ENCODE measurements around the gene SDF4. TPM values are rescaled to one million over a fixed set of nuclear protein-coding genes. Genes with fewer than 3 reads are reported as not detected.
"Not testable (repeated sequence)": the region's sequence is repeated elsewhere in the genome, so short reads cannot be mapped to it uniquely, and the experiment has no call there.

The SDF4 gene
- total and polyA plus RNA-seq, 7 experiments from 2014 or later: 74.8 to 124 (median 107) TPM

DNA sequence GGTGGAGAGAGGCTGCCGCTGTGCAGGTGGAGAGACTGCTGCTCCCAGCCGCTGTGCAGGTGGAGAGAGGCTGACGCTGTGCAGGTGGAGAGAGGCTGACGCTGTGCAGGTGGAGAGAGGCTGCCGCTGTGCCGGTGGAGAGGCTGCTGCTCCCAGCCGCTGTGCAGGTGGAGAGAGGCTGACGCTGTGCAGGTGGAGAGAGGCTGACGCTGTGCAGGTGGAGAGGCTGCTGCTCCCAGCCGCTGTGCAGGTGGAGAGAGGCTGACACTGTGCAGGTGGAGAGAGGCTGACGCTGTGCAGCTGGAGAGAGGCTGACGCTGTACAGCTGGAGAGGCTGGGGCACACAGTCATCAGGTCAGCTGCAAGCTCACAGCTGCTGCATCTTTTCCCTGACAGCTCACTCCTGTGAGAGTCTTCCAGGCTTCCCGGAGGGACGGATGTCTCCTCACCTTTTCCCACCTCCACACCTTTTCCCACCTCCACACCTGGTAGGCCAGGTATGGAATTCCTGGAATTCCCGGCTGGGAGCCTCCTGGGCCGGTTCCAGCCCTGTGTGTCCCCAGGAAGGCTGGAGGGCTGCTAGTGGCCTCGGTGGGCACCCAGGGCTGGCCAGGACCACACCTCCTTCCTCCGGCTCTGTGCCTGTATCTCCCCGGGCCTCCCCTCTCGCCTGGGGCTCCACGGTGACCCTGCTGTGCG lies 55.6 kb downstream of the SDF4 start:
- H3K4me3 ChIP-seq (ENCODE audit: low read length); DNase-seq; H3K9me3 ChIP-seq (ENCODE audit: control insufficient read depth in 2 of 3, low read length in 3 of 3); intact Hi-C loops (cut with micrococcal nuclease); CTCF ChIA-PET; H3K36me3 Mint-ChIP-seq; H3K9me3 Mint-ChIP-seq; H3K27me3 ChIP-seq (ENCODE audit: control insufficient read depth in 2 of 2, insufficient read depth in 2 of 2, low read length in 2 of 2); ATAC-seq; H3K27ac ChIP-seq (ENCODE audit: low read depth, low read length); H3K36me3 ChIP-seq (ENCODE audit: control insufficient read depth in 2 of 3, insufficient read depth in 3 of 3, low read length in 3 of 3); POLR2A ChIA-PET: not testable (repeated sequence)
- H3K27me3 Mint-ChIP-seq: peaks cover 0 to 19% (median 4%) of the 10 kb centered on the region in 5 donors
- peak overlapping the region in 1 of 9 donors; percentile 37 for H3K27ac Mint-ChIP-seq
- peaks cover 3 to 21% (median 5%) of the 10 kb centered on the region in 7 donors for H3K4me1 Mint-ChIP-seq
- H3K4me1 ChIP-seq (ENCODE audit: control insufficient read depth in 2 of 2, insufficient read depth in 2 of 2, low read length in 2 of 2): peaks cover 6 to 18% of the 10 kb centered on the region in 2 donors
- peak overlapping the region in 1 of 10 donors; percentile 20 for H3K4me3 Mint-ChIP-seq

DNA sequence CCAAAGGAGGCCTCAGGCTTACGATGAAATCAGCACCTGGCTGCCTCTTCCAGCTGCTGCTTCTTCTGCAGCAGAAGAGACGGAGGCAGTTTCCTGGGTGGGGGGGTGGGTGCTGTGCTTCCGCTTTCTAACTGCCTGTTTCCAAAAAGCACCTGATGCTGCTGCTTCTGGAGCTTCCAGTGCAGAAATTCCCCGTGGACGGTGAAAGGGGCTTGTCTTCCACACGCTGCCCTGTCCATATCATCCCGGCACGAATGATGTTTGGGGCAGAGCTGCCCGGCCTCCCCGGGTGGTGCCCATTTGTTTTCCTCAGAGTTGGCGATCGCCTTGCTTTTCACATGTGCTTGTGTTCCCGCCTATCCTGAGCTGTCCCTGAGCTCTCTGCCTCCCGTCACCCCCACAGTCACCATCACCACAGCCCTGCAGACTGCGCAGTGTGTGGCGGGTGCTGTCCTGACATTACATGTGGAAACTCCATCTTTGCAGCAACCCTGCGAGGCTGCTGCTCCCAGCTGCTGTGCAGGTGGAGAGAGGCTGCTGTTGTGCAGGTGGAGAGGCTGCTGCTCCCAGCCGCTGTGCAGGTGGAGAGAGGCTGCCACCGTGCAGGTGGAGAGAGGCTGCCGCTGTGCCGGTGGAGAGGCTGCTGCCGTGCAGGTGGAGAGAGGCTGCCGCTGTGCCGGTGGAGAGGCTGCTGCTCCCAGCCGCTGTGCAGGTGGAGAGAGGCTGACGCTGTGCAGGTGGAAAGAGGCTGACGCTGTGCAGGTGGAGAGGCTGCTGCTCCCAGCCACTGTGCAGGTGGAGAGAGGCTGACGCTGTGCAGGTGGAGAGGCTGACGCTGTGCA lies 56.4 kb downstream of the SDF4 start:
- DNase-seq: peak in 1 of 9 donors; percentile 27
- peaks cover 0 to 18% (median 4%) of the 10 kb centered on the region in 5 donors for H3K27me3 Mint-ChIP-seq
- no peak overlapping the region for H3K4me3 ChIP-seq (ENCODE audit: low read length)

DNA sequence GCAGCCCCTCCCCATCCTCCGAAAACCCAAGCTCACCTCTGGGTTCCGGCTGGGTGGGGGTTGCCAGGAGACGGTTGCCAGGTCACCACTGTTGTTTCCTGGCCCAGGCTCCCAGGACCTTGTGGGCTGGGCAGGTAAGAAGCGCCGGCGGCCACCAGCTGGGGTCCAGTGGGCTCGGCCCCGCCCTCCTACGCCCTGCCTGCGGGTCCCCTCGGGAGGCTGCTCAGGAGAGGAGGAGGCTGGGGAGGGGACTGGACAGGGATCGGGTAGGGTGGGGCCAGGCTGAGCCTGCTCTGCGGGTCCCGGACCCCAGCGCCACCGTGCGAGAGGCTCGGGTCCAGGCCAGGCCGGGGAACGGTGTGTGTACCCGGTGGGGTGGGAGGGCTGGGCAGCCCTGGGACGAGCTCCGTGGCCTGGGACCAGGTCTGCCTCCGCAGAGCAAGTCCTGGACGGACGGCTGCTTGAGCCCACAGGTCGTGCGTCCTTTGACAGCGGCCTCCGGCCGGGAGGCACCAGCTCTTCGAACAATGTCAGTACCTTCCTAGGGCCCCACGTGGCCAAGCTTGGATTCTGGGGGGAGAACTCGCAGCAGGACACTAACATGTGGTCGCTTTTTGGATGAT lies 57.9 kb downstream of the SDF4 start, which contains the start of gene TTLL10:
TTLL10 (plus strand) TSS at position 88 of the 623 bp plus-strand sequence. CDS start 5,336 bp downstream, outside the sequence.
- H3K9me3 Mint-ChIP-seq: peaks cover 0 to 2% (median 0%) of the 10 kb centered on the region in 11 donors
- intact Hi-C loops (cut with micrococcal nuclease): loop anchor here in 1 of 2 donors (5.0 kb wide), 1 partner anchor 33 kb away; the partner anchor contains the start of gene TNFRSF18
- H3K4me3 ChIP-seq (ENCODE audit: low read length): peak within 1 kb of the TSS; percentile 24
- H3K36me3 Mint-ChIP-seq: no peaks in the 10 kb centered on the region
- H3K27me3 ChIP-seq (ENCODE audit: control insufficient read depth in 2 of 2, insufficient read depth in 2 of 2, low read length in 2 of 2): no peaks in the 10 kb centered on the region
- ChIA-PET CTCF (no interaction called here), POLR2A (interaction anchor here (0.5 to 0.6 kb wide), 2 partner anchors 141 to 237 kb away, joined by 3 to 4 read pairs; no protein-coding TSS in a partner anchor)
- no peak within 1 kb of the TSS for H3K27ac ChIP-seq (ENCODE audit: low read depth, low read length)
- H3K4me1 ChIP-seq (ENCODE audit: control insufficient read depth in 2 of 2, insufficient read depth in 2 of 2, low read length in 2 of 2): peaks cover 6 to 18% of the 10 kb centered on the region in 2 donors
- no peaks in the 10 kb centered on the region for H3K9me3 ChIP-seq (ENCODE audit: control insufficient read depth in 2 of 3, low read length in 3 of 3)
- H3K4me3 Mint-ChIP-seq: peak within 1 kb of the TSS in 7 of 10 donors; percentile 6 to 58 (median 33)
- H3K36me3 ChIP-seq (ENCODE audit: control insufficient read depth in 2 of 3, insufficient read depth in 3 of 3, low read length in 3 of 3): no peaks in the 10 kb centered on the region
- H3K4me1 Mint-ChIP-seq: peaks cover 7 to 25% (median 9%) of the 10 kb centered on the region in 7 donors
- DNase-seq: peak in 7 of 9 donors; percentile 31 to 70 (median 54)
- peak; percentile 70 for ATAC-seq
- peaks cover 4 to 23% (median 4%) of the 10 kb centered on the region in 5 donors for H3K27me3 Mint-ChIP-seq
- peak within 1 kb of the TSS in 1 of 9 donors; percentile 49 for H3K27ac Mint-ChIP-seq

More for the DNA sequence above, 56.4 kb downstream of the SDF4 start:
- no peaks in the 10 kb centered on the region for H3K36me3 Mint-ChIP-seq
- no peak for ATAC-seq
- Histone ChIP-seq H3K9me3 (ENCODE audit: control insufficient read depth in 2 of 3, low read length in 3 of 3) (no peaks in the 10 kb centered on the region), H3K4me1 (ENCODE audit: control insufficient read depth in 2 of 2, insufficient read depth in 2 of 2, low read length in 2 of 2) (peaks cover 6 to 18% of the 10 kb centered on the region in 2 donors), H3K36me3 (ENCODE audit: control insufficient read depth in 2 of 3, insufficient read depth in 3 of 3, low read length in 3 of 3) (no peaks in the 10 kb centered on the region), H3K27me3 (ENCODE audit: control insufficient read depth in 2 of 2, insufficient read depth in 2 of 2, low read length in 2 of 2) (no peaks in the 10 kb centered on the region), H3K27ac (ENCODE audit: low read depth, low read length) (no peak overlapping the region)
- peaks cover 0 to 2% (median 0%) of the 10 kb centered on the region in 11 donors for H3K9me3 Mint-ChIP-seq
- peaks cover 3 to 19% (median 5%) of the 10 kb centered on the region in 7 donors for H3K4me1 Mint-ChIP-seq
- peak overlapping the region in 2 of 10 donors; percentile 34 to 38 for H3K4me3 Mint-ChIP-seq
- intact Hi-C loops (cut with micrococcal nuclease): no loop called here
- H3K27ac Mint-ChIP-seq: no peak overlapping the region
- ChIA-PET POLR2A (interaction anchor here (1.1 kb wide), 1 partner anchor 19 kb away, joined by 3 read pairs; no protein-coding TSS in a partner anchor), CTCF (interaction anchor here (0.5 kb wide), 1 partner anchor 55 kb away, joined by 4 read pairs; no protein-coding TSS in a partner anchor)

DNA sequence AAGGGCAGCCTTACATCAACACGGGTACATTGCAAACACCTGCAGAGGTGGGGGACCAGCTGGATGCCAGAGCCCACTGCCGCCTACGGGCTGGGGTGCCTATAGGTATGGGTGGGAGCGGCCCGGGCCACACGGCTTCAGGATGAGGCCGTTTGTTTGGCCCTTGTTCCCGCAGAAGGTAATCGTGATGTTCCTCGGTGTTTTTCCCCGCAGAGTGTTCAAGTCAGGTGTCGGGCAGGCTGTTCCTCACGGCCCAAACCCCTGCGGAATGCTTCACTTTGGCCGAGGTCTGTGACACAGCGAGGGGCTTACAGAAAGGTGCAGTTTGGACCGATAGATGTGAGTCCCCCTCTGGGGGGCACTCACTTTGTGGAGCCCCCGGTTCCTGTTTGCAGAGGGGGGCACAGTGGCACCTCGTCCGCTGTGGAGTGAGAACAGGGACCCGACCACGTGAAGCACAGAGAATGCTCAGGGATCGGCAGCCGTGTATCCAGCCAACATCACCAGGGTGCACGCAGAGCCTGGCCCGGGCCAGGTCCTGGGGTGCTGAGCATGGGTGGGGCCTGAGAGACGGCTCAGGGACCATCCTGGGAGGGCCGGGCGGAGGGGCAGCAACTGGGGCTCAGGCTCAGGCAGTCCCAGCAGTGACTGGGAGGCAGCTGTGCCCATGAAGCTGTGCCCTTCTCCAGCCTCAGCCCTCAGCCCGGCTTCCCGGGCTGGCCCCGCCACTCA lies 58.6 kb downstream of the SDF4 start:
- Mint-ChIP-seq H3K27me3 (peaks cover 4 to 23% (median 4%) of the 10 kb centered on the region in 5 donors), H3K4me3 (peak overlapping the region in 6 of 10 donors; percentile 6 to 58 (median 38)), H3K27ac (peak overlapping the region in 1 of 9 donors; percentile 49), H3K36me3 (no peaks in the 10 kb centered on the region), H3K4me1 (peaks cover 7 to 25% (median 9%) of the 10 kb centered on the region in 7 donors), H3K9me3 (peaks cover 0 to 2% (median 0%) of the 10 kb centered on the region in 11 donors)
- no peaks in the 10 kb centered on the region for H3K9me3 ChIP-seq (ENCODE audit: control insufficient read depth in 2 of 3, low read length in 3 of 3)
- ChIA-PET POLR2A (interaction anchor here (0.5 to 0.6 kb wide), 2 partner anchors 140 to 237 kb away, joined by 3 to 4 read pairs; no protein-coding TSS in a partner anchor), CTCF (no interaction called here)
- no peaks in the 10 kb centered on the region for H3K36me3 ChIP-seq (ENCODE audit: control insufficient read depth in 2 of 3, insufficient read depth in 3 of 3, low read length in 3 of 3)
- intact Hi-C loops (cut with micrococcal nuclease): loop anchor here in 1 of 2 donors (5.0 kb wide), 1 partner anchor 34 kb away; the partner anchor contains the start of gene TNFRSF18
- peaks cover 6 to 18% of the 10 kb centered on the region in 2 donors for H3K4me1 ChIP-seq (ENCODE audit: control insufficient read depth in 2 of 2, insufficient read depth in 2 of 2, low read length in 2 of 2)
- no peak overlapping the region for H3K27ac ChIP-seq (ENCODE audit: low read depth, low read length)
- DNase-seq (no peak), ATAC-seq (no peak)
- H3K4me3 ChIP-seq (ENCODE audit: low read length): peak overlapping the region; percentile 24
- H3K27me3 ChIP-seq (ENCODE audit: control insufficient read depth in 2 of 2, insufficient read depth in 2 of 2, low read length in 2 of 2): no peaks in the 10 kb centered on the region

DNA sequence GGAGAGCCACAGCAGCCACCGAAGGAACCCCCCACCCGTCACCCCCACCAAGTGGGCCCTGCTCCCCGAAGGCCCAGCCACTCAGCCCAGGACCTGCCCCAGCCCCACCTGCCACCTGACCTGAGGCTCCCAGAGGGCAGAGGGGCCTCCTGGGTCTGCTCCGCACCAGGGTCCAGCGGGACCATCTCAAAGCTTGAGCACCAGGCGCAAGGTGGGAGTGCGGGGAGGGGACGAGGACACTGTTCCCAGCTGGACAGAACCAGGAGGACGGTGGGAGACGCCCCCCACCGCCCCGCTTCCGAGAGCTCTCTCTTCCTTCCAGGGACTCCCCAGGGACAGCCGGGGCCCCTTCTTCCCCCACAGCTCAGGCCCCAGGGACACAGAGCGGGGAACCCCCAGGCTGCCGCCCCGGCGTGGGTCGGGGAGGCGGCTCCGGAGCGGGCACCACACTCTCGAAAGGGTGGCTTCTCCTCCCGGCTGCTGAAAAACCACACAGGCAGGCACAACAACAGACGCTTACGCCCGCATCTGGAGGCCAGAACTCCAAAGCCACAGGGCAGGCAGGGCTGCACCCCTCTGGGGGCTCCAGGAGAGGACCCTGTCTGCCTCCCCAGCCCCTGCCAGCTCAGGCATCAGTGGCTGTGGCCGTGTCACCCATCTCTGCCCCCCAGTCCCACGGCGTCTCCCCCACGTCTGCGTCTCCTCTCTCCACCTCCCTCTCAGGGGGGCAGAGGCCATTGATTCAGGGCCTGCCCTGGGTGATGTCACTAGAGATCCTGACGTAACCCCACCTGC lies 60.1 kb downstream of the SDF4 start:
- ATAC-seq: peak; percentile 58
- Mint-ChIP-seq H3K4me3 (peak overlapping the region in 5 of 10 donors; percentile 21 to 68 (median 51)), H3K9me3 (no peaks in the 10 kb centered on the region), H3K27ac (peak overlapping the region in 2 of 9 donors; percentile 14 to 22), H3K4me1 (peaks cover 6 to 25% (median 9%) of the 10 kb centered on the region in 7 donors), H3K27me3 (peaks cover 0 to 20% (median 4%) of the 10 kb centered on the region in 5 donors), H3K36me3 (no peaks in the 10 kb centered on the region)
- POLR2A ChIA-PET: interaction anchor here (0.6 to 1.0 kb wide), 2 partner anchors 14 to 18 kb away, joined by 3 to 4 read pairs; no protein-coding TSS in a partner anchor
- DNase-seq: peak in 1 of 9 donors; percentile 23
- H3K4me3 ChIP-seq (ENCODE audit: low read length): no peak overlapping the region
- no peaks in the 10 kb centered on the region for H3K36me3 ChIP-seq (ENCODE audit: control insufficient read depth in 2 of 3, insufficient read depth in 3 of 3, low read length in 3 of 3)
- intact Hi-C loops (cut with micrococcal nuclease): loop anchor here in 1 of 2 donors (5.0 kb wide), 1 partner anchor 36 kb away; the partner anchor contains the start of gene TNFRSF18
- H3K9me3 ChIP-seq (ENCODE audit: control insufficient read depth in 2 of 3, low read length in 3 of 3): no peaks in the 10 kb centered on the region
- no peaks in the 10 kb centered on the region for H3K27me3 ChIP-seq (ENCODE audit: control insufficient read depth in 2 of 2, insufficient read depth in 2 of 2, low read length in 2 of 2)
- peaks cover 6 to 18% of the 10 kb centered on the region in 2 donors for H3K4me1 ChIP-seq (ENCODE audit: control insufficient read depth in 2 of 2, insufficient read depth in 2 of 2, low read length in 2 of 2)
- H3K27ac ChIP-seq (ENCODE audit: low read depth, low read length): no peak overlapping the region
- CTCF ChIA-PET: no interaction called here
